H4 (cell line): ENCODE data around the gene PRKG1. TPM values are rescaled to one million over a fixed set of nuclear protein-coding genes. Genes with fewer than 3 reads are reported as not detected.

Experiments used
- DNase-seq: peaks from one replicate; pipeline ENCODE4 v3.0.0-alpha.2; 2015; ENCODE audit warnings: low spot score
- total RNA-seq: library from RNA; depleted of rRNA; stranded (reverse); fragments of >200 nt; shearing (Covaris generic); gene quantifications from 2 replicates; pipeline ENCODE4 v1.2.3, GENCODE V29; 2014; rRNA removed

The PRKG1 gene
- total RNA-seq, result 2.4 and 3.4 TPM in 2 replicates

DNA sequence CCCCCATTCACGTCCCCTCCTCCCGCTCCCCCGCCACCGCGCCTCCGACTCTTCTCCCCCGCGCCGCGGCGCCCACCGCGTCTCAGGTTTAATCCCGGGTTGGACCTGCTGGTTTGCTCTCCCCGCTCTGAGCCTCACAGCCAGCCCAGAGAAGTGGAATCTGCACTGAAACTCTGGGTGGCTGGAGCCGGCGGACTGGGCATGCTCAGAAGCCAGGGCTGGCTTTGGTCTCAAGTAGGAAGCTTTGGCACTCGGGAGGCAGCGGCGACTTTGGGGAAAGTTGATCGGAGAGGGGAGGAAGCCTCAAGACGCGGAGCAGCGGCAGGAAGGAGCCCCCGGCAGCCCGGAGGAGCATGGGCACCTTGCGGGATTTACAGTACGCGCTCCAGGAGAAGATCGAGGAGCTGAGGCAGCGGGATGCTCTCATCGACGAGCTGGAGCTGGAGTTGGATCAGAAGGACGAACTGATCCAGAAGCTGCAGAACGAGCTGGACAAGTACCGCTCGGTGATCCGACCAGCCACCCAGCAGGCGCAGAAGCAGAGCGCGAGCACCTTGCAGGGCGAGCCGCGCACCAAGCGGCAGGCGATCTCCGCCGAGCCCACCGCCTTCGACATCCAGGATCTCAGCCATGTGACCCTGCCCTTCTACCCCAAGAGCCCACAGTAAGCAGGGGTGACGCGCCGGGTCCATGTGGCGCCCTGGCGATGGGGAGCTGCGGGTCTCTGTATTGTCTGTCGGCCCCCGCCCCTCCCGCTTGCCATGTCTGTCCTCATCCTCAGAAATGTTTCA, at the start of gene PRKG1:
Gene PRKG1 (plus strand): TSS at position 250 of the 791 bp plus-strand sequence.
- peak; percentile 63 for DNase-seq

DNA sequence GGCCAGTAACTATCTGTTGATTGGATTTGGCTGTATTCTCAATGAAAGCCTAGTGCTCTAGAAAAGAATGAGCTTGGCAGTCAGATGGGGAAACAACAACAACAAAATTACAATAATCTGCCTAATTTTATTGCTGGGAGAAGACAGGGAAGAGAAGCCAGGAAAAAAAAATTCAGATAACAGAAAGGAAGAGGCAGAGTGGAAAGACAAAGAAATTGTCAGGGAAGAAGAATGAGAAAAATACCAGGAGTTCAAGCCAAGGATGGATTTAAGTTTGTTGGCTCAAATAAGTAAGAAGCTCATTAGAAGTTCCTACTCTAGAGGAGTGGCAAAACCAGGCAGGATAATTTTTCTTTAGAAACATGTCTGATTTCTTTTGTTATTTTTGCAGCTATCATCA, 45.9 kb upstream of the PRKG1 start:
- no peak for DNase-seq

DNA sequence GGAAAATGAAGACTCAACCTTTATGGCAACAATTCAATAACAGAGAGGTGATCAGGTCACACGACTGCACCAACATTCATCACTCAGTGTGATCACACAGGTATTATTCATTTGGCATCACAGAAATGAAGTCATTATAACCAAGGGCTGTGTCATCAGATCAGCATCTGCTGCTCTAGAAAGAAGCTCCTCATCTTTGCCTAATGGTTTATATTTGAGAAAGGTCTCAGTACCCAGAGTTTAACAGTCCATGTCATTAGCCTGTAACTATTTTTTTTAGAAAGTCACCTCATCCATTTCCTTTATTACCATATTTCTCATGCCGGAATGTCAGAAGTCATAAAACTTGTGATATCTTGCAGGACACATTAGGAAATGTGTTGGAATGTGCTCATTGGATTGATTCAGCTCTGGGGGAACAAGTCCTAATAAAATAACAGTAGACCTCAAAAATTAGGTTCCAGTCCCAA, 45.1 kb upstream of the PRKG1 start:
- DNase-seq, result no peak

DNA sequence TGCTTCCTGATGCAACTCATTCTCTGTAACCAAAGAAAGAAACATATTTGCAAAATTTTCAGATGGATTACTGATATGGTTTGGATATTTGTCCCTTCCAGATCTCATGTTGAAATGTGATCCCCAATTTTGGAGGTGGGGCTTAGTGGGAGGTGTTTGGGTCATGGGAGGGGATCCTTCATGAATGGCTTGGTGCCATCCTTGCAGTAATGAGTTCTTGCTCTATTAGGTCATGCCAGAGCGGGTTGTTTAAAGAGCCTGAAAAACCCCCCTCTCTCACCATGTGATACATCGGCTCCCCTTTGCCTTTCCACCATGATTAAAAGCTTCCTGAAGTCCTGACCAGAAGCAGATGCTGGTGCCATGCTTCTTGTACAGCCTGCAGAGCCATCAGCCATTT, 43.8 kb upstream of the PRKG1 start:
- no peak for DNase-seq

DNA sequence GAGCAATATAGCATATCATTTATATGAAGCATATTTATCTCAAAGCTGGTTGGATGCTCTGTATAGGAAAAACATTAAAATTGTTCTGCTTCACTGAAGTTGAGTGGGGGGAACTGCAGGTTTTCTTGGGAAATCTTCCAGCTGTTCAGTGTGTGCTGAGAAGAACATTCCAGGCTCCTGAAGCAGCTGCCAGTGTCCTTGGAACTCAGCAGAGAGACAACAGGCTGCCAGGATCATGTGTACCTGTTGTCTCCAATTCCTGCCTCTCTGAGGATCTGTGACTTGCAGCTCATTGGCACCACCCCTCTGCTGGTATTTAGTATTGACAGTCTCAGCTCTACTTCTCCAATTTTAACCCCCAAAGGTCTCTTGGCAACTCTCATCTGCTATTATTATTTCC, 42.3 kb upstream of the PRKG1 start:
- DNase-seq, result no peak

DNA sequence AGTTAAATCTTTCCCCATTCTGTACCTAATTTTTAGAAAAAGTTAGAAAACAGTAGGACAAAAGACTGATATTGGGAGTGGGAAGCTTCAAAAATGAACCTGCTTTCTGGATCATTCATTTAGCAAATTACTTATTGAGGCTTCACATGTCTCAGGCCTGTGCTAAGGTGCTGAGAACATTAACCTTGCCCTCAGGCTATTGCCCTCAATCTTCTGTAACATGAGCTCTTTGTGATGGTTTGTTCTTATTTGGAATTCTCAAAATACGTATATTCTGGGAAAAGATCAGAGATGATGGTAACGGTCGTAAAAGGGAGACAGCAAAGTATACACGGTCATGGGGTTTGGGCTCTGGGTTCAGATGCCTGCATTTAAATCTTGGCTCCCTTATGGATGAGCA, 39.5 kb upstream of the PRKG1 start:
- no peak for DNase-seq

DNA sequence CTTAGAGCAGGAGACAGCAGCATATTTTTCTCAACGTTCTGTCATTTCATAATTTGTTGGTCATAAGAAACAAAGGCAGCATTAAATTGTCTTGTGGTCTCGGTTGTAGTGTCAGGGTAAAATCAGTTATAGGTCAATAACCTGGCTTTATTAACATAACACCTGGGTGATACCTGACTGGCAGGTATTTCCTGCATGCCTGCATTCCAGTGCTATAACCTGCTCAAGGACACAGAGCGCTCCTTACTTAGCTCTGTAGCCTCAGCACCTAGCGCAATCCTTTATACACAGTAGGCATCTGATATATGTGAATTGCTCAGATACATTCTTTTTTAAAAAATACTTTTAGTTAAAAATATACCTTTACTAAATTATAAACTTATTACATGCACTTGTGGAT, 38.9 kb upstream of the PRKG1 start:
- DNase-seq, result no peak

DNA sequence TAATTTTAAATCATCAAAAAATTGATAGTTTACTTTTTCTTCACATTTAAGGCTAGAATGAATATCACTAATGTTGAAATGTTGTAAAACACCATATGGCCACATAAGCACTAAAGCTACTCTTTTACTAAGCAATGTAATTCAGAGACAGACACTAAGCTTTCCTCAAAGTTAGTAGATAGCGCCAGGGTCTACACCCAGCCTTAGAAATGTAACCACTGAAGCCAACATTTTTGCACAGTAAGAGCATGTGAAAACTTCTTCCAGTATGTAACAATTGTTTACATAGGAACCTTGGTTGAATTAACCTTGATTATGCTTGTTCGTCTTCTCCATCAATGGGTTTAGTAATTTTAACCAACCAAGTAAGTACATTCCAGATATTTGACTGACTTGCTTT, 28.4 kb upstream of the PRKG1 start:
- DNase-seq, result no peak

DNA sequence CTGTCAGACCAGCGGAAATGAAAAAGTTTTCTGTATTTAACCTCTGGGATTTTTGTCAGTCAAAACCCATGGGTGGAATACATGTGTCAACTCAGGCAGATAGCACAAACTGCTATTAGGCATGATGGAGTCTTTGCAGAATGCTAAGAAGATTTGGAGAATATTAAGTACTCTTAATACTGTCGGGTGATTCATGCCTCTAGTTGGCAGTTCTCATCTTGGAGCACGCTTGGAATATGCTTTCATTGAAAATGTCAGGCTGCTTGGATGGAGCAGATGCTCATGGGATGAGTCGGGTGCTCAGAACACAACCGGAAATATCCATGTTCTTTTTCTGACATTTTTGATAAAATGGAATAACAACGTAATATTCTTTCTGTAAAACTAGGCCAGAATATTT, 27.6 kb upstream of the PRKG1 start:
- DNase-seq, result no peak

DNA sequence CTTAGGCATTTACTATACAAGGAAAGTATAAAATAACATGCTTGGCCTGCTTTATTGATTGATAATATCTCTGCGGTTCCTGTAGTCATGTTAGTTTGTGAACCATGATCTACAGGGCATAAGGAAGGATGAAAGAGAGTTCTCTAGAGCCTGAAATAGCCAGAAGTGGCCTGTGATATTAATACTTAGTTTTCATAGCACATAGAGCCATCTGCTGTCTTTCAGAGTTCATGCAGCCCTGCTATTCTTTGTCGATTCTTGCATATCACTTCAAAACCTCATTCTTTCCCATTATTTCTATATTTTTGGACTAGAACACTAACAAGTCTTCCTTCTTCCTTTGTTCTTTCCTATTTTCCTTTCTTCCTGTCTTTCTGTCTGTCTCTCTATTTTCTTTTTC, 26.4 kb upstream of the PRKG1 start:
- no peak for DNase-seq

DNA sequence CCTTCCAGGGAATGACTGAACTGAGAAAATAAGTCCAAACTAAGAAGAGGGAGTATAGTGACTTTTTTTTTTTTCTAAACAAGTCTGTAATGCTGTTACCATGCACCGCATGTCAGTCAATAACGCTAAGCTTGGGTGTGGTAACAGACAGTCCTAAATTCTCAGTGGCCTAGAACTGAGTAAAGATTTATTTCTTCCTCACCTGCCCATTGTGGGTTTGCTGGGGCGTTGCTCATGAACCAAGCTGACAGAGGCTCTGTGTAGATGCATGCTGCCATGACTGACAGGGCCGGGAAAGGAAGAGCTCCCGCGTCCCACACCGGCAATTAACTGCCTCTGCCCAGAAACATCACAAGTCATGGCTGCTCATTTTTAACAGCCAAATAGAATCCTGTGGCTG, 25.5 kb upstream of the PRKG1 start:
- DNase-seq, result no peak

DNA sequence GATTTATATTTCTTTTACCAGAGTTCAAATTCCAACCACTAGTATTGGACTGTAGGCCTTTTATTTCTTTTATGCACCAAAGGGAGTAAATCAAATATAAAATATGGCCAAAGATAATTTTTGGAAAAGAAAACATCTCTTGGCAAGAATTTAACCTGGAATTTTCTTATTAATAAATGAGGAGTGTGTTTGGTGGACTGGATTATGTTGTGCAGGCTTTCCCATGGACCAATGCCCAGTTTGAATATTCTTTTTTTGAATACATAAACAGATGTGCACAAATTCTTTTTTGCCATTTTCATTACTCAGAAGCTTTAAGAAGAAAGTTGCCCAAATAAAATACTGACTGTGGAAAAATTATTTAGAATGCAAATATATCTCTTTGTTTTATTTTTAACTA, 22.1 kb upstream of the PRKG1 start:
- no peak for DNase-seq

DNA sequence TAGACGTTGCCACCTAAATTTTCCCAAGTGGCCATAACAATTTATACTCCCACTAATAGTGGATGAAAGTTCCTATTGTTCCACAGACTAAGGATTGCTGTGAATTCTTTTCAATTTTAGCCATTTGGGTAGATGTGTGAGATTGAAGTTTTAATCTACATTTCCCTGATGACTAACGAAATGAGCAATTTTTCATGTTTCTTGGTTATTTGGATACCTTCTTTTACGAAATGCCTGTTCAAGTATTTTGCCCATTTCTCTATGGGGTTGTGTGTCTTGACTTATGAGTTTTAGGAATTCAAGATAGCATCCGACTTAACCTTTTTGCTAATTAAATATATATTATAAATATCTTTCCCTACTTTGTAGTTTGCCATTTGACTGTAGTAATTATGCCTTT, 16.4 kb upstream of the PRKG1 start:
- DNase-seq, result no peak

DNA sequence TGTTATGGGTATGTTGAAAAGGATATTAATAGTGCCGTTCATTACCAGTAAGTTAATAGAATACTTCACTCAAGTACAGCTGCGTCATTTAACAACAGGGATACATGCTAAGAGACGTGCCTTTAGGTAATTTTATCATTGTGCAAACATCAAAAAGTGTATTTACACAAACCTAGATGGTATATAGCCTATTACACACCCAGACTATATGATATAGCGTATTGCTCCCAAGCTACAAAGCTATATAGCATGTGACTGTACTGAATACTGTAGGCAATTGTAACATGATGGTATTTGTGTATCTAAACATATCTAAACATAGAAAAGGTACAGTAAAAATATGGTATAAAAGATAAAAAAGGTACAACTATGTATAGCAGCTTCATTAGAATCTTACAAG, 11.1 kb upstream of the PRKG1 start:
- no peak for DNase-seq

DNA sequence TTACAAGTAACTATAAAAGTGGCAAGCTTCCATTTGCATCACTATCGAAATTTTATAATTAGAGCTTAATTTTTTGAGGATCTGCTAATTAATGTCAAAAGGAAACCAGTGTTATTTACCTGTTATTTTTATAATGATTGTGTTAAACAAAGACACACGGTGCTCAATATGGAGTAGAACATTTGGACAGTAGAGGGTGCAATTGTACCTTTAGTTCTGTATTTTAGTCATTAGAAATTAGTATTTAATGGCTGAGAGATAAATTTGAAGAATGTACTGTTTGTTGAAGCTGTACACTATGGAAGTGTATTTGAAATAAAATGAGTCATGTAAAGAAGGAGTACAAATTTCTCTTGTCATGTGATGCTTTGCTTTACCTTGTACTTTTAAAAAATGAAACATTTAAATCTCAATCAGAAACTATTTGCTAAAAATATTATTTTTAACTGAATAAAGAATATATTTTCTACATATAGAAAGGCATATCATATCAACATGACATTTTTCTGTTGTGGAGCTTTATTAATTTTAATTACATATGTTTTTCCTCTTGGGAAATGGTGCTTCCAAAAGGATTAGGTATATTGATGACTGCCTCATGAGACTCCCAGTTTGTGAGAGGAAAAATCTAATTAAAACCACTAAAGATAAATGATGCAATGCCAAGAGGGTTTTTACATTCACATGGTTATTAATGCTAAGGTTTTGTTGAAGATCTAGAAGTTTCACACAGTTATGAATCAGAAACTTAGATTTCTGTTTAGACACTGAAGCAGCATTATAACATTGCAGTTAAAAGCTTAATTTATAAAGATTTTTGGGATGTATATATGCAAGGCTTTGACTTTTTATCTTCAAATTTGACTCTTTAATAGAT, 10.4 kb upstream of the PRKG1 start:
- DNase-seq, result peak; percentile 45

DNA sequence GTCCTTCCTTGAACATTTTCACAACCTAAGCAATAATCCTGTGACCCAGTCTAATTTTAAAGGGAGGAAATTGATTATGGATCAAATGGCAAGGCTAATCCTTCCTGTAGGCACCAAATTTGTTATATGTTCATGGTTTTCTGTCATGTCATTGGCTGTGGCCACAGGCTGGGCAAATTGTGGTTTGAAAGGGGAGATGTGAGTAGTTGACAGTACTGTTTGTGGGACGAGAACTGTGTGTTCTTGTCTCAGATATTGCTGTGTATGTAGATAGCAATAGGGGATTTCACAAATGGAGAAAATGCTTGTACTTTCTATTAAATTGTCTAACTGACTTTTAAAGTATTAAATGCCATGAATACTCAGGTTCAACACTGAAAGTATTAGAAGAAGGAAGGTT, 8.1 kb upstream of the PRKG1 start:
- no peak for DNase-seq

DNA sequence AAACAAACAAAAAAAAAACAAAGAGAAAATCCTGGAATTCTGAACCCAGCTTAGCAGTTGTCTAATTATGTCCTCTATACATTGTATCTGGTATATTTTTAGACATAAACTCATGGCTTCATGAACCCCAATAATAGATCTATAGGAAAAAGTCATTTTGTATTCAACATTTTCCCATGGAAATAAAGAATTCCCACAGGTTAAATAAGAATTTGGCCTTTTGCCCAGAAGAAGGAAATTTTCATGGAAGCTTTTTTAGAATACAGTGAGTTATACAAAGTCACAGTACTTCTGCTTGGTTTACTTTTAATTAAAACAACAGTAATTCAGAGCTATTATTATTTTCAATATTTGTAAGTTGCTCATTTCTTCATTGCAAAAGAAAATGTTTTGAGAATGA, 2.1 kb upstream of the PRKG1 start:
- no peak for DNase-seq

DNA sequence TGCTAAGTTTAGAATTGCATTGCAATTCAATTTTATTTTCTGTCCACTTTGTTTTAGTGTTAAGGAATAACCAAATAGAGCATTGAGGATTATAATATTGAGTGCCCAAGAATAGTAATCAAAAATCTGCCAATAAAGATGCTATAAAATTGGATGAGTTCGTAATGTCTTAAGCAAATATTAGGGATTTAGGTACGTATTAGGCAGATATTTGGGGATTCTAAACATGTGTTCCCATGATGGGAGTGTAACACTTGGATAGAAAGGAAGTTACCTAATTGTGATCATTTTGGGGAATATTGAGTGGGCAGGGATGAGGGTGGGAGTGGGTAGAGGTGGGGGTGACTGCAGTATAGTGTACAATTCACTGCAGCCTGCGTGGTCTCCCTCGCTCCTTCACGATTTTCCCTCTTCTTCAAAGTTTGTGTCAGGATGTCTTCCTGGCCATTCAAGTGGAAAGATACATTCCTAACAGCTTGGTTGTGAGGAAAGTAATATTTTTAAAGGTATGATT, 1.3 kb upstream of the PRKG1 start:
- no peak for DNase-seq

DNA sequence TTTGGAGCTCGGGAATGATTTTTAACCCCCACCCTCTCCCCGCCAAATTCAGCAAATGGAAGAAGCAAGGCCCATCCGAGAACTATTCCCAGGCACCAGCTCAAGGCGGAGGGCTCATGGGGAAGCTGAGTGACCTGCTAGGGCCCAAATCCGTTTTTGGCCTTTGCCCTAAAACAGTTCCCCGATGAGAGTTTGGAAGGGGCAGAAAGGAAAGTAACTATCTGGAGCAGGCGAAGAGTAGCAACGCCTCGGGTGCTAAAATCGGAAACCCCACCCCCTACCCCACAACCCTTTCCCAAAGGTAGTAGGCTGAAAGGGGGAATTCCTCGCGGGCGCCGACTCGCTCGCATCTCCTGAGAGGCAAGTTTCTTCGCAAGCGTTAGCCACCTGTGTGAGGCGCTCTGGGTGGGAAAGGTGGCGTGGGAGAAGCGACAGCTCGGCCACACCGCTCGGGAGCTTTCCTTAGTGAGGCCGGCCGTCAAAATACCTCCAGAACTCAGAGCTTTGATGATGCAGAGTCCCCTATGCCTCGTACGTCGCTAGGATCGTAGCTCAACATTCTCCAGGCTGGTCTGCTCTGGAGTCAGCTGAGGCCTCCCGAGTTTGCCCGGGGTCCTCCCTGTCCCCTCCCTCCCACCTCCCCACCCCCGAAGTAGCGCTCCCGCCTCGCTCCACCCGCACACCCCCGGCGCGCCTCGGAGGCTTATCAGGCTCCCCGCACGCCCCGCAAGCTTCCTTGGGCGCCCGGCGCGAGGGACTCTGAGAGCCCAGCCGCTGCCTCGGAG, 642 bp upstream of the PRKG1 start:
- peak; percentile 9 for DNase-seq

DNA sequence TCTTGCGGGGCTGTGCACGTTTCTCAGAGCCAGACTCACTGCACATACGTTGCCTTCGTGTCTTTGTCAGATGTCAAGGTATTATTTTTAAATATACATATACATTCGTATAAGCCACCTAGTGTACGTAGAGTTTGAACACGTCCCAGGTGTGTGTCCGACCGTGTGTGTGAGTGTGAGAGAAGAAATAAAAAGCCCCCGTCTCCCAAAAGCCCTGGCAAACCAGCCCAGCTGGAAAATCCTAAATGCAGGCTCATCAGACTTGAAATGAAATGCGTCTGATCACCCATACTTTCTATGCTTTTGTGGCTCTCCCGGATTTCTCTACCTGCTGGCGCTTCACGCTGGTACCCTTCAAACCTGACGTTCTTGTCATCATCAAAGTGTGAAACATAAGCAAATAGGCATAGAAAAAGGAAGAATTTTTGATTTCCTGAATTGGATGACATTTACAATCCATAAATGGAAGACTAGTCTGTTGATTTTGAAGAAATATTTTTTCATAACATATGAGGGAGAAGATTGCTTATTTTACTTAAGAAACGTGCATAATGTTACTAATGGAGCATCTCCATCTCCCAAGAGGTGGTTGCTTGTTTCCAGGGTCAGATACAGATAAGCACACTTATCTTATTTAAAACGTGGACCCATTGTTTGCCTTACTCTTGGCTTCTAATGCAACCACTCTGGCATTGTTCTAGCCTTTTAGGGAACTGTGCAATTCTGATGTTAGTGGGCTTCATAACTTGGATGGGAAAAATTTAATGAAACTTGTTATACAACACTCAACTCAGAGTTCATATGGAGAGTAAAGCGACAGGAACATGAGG, 971 bp downstream of the PRKG1 start:
- no peak for DNase-seq

DNA sequence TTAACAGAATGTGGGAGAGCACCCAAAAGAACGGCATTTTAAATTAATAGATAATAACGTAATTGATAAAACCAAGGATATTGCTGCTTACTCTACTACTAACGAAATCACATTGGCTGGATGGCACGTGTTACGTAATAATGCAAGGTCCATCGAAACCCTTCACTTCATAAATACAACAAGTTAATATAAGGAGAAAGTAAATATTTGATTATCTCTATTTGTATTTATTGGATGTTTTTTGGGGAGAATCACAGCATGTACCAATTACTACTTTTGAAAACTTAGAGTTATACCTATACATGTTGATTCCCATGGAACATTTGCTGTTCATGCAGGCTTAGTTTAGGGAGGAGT, 1.6 kb downstream of the PRKG1 start:
- DNase-seq, result no peak
